HL-60/S4 treated with retinoic acid at 250 ng/mL for 4 days and 3 days (cell line): ENCODE results near the gene MRPL34.
"Not testable (repeated sequence)": the region's sequence is repeated elsewhere in the genome, so short reads cannot be mapped to it uniquely, and the experiment has no call there.

ENCODE experiments used
- in situ Hi-C: fragments of 300-500 bp; cut with MboI; formaldehyde crosslinking; loops from 2 replicates; pipeline ENCODE4 v1.7.0; 2022; ENCODE audit warnings: low sequenced_read_pairs

The MRPL34 gene

DNA sequence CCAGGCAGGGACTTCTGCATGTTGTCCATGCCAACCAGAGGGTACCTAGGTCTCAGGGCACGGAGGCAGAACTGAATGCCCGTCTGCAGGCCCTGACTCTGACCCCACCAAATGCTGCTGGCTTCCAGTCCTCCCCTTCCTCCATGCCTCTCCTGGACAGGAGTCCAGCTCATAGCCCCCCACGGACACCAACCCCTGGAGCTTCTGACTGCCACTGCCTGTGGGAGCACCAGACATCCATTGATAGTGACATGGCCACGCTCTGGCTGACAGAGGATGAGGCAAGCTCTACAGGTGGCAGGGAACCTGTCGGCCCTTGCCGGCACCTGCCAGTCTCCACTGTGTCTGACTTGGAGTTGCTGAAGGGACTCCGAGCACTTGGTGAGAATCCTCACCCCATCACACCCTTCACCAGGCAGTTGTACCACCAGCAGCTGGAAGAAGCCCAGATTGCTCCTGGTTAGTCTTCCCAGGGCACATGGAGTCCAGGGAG, 22.1 kb upstream of the MRPL34 start:
- in situ Hi-C loops, result loop anchor here (10.0 kb wide), 1 partner anchor 209 kb away; the partner anchor contains the start of genes HAUS8 and MYO9B

GRCh38 chr19:17285415-17286135, 20.1 kb upstream of the MRPL34 start:
- in situ Hi-C loops, result loop anchor here (10.0 kb wide), 1 partner anchor 211 kb away; the partner anchor contains the start of genes HAUS8 and MYO9B

DNA sequence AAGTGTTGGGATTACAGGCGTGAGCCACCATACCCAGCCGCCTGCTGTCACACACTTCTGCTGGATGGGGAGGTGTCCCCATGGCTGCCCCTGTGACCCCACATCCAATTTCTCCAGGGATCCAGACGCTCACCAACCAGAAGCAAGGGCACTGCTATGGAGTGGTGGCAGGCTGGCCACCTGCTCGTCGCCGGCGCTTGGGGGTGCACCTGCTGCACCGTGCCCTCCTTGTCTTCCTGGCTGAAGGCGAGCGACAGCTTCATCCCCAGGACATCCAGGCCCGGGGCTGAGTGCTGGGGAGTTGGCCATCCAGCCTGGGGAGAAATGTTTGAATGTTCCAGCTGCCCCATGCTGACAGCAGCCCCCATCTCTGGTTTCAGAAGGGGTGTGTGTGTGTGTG, 19.4 kb upstream of the MRPL34 start:
- in situ Hi-C loops, result loop anchor here (10.0 kb wide), 1 partner anchor 211 kb away; the partner anchor contains the start of genes HAUS8 and MYO9B

DNA sequence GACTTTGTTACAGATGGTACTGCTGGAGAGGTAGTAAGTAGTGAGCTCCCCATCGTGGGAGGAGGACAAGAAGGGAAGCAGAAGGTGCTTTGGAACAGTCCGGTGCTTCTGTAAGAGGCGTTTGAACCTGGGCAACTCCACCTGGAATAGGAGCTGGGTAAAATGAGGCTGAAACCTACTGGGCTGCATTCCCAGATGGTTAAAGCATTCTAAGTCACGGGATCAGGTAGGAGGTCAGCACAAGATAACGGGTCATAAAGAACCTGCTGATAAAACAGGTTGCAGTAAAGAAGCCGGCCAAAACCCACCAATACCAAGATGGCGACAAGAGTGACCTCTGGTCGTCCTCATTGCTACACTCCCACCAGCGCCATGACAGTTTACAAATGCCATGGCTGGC, 18.9 kb upstream of the MRPL34 start:
- in situ Hi-C loops, result loop anchor here (10.0 kb wide), 1 partner anchor 212 kb away; the partner anchor contains the start of genes HAUS8 and MYO9B

DNA sequence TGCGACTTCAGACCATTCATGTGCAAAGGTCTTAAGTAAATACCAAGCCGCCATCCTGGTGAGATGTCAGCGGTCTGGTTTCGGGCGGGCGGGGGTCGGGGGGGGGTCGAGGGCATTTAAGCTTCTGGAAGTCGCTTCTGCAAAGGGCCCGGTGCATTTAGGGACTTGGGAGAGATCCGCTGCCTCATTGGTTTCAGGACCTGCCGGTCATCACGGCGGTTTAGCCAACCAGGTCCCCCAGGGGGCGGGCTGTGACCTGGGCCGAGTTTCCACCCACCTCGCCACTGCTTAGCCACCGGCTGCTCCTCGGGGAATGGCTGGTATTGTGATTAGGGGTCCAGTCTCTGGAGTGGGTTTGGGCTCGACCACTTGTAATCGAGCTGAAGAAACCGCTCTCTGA, 16.2 kb upstream of the MRPL34 start:
- in situ Hi-C loops, result loop anchor here (10.0 kb wide), 1 partner anchor 215 kb away; the partner anchor contains the start of genes HAUS8 and MYO9B

GRCh38 chr19:17292301-17293074, 13.2 kb upstream of the MRPL34 start:
- in situ Hi-C loops, result no loop called here

DNA sequence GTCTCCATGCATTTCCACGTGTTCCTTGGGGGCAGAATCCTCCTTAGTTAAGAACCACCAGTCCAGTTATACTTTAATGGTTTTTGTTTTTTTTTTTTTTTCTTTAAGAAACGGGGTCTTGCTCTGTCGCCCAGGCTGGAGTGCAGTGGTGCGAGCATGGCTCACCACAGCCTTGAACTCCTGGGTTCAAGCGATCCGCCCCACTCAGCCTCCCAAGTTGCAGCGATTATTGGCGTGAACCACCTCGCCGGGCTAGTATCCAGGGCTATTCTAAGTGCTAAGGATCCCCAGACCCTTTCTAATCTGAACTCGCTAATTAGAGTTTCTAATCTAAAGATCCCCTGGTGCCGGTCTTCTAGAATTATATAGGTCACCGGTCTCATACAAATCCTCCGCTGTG, 12.1 kb upstream of the MRPL34 start:
- in situ Hi-C loops, result no loop called here

GRCh38 chr19:17294051-17294891, 11.4 kb upstream of the MRPL34 start:
- in situ Hi-C loops, result no loop called here

- in situ Hi-C loops, result not testable (repeated sequence)
Observed at GRCh38 chr19:17295551-17295950, 10.1 kb upstream of the MRPL34 start.

- in situ Hi-C loops, result no loop called here
Observed at GRCh38 chr19:17296273-17296672, 9.4 kb upstream of the MRPL34 start.

GRCh38 chr19:17296976-17297375, 8.7 kb upstream of the MRPL34 start:
- in situ Hi-C loops, result no loop called here

DNA sequence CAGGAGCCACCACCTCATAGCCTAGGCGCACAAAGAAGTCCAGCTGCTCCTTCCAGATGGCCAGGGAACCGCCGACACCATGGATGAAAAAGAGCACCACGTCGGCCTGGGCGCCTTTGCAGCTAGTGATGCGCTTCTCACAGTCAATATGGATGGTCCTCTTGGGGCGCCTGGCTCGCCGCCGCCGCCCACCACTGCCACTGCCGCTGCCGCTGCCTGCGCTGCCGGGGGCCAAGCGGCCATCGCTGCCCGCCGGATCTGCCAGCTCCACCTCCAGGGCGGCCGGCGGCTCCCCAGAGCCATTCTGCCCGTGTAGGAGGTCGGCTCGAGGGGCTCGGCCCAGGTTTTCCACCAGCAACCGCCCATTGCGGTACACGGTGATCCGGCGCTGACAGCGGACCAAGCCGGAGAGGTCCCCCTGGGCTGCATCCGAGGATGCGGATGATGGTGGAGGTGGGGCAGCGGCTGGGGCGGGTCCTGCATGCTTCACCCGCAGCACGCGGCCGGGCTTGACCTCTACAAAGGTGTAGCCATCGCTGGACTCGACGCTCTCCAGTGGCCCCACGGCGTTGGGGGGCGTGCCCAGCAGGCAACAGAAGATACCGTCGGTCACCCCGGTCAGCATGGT, 4.6 kb upstream of the MRPL34 start:
- in situ Hi-C loops, result no loop called here

DNA sequence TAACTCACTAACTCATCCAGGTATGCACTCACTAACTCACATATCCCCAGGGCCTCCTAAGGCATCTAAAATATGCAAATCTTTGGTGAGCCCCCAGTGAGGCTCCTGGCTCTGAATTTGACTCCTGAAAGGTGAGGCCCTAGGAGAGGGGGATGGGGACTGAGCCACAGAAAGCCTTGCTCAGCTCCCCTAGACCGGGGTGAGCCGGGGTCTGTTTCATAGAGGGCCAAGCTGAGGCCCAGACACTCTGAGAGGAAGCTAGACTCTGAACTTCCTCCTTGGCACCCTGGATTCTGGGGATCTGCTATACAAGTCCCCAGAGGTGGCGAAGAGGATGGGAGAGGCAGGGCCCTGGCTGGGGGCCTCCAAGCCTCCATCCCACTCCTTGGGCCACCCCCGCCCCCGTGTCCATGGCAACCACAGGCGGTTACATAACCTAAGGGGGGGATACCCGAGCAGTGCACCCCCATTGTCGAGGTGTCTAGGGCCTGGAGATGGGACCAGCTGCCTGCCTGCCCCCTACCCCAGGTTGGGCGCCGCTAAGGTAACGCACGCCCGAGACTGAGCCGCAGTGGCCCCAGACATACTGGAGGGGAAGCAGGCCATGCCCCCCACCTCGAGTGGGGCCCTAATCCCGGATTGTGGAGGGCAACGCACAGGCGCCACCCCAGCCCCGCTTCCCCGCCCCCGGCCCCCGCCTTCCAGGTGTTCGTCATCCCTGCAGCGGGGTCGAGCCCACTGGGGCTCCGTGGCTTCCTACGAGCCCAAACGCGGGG, 3.1 kb upstream of the MRPL34 start:
- in situ Hi-C loops, result no loop called here

DNA sequence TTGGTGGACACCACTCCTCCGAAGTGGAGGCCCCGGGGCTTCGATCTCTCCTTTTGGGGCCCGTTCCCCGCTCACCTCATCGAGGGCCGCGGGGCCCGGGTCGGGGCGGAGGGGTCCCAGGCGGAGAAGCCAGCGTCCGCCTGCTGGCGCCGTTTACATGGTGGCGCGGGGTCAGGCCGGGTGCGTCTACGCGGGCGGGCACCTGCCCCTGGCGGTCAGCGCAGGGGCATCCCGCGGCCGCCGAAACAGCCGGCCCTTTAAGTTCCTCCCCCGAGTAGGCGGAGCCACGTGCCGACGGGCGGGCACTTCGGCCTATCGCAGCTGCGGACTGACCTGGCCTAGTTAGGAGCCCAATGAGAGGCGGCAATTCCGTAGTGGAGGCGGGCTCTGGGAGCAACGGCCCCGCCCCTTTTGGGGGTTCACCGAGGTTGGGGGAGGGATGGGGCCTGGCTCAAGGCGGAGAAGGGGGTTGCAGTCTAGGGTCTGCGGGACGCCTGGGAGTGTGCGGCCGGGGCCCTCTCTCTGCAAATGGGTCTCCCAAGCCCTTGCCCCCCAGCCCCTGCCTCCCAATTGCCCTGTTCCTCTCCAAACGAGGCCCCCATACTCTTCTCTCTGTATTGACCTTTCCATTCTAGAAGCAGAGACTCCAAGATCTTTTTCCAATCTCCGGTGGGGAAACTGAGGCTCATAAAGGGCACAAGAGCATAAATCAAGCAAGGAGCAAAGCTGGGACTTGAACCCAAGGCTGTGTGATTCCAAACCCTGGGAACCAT, 2.3 kb upstream of the MRPL34 start, which contains the start of gene ABHD8:
TSS of gene ABHD8 (minus strand) at position 259 of the 773 bp plus-strand sequence. CDS start 1,809 bp downstream, outside the sequence.
- in situ Hi-C loops, result no loop called here

DNA sequence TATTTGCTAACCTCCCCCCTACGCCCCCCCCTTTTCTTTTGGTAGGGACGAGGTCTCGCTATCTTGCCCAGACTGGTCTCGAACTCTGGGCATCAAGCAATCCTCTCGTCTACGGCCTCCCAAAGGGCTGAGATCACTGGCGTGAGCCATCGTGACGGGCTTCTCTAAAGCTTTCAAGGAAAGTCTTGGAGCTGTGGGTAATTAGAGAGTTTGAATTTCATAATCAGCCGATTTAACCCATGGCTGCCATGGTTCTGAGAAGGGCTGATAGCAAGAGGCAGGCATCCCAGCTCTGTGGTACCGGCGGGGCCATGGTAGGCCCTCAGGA, 1.8 kb upstream of the MRPL34 start:
- in situ Hi-C loops, result no loop called here

GRCh38 chr19:17304386-17305215, 1.1 kb upstream of the MRPL34 start:
- in situ Hi-C loops, result no loop called here

DNA sequence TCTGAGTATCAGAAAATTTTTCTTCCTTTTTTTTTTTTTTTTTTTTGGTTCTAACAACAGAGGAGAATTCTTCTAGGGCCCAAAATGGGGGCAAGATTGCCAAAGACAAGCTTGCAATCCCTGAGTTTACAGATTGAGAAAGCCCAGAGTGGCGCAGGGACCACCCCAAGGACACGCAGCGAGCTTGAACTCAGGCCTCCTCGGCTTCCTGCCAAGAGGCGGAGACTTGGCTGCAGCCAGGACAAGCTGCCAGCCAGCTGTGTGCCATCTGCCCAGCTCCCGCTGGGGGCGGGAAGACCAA, 506 bp upstream of the MRPL34 start:
- in situ Hi-C loops, result no loop called here

DNA sequence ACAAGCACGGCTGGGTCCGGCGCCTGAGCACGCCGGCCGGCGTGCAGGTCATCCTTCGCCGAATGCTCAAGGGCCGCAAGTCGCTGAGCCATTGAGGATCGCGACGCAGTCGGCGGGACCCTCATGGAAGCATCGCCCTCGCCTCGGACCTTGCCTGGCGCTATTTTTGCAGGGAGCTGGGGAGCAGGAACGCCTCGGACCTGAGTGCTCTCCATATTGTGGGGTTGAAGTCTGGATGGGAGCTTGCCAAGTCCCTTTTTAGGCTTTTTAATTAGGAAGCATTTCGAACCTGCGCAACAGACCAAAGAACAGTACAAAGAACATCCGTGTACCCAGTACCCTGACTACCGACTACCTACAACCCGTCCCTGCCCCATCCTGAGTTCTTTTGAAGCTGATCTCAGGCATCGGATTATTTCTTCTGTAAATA, 628 bp downstream of the MRPL34 start:
- in situ Hi-C loops, result no loop called here
